ENCODE data around the gene CSNK1D.

Gene CSNK1D

GRCh38 chr17:82280537-82280936 is 7.0 kb upstream of the CSNK1D start:
- Mint-ChIP-seq H3K9me3 (no peaks in the 10 kb centered on the region), H3K4me1 (peaks cover 13% of the 10 kb centered on the region), H3K27me3 (peaks cover 55% of the 10 kb centered on the region), H3K36me3 (no peaks in the 10 kb centered on the region), H3K27ac (no peak overlapping the region), H3K4me3 (no peak overlapping the region)
- no peak for DNase-seq
- CTCF ChIA-PET = no interaction called here

DNA sequence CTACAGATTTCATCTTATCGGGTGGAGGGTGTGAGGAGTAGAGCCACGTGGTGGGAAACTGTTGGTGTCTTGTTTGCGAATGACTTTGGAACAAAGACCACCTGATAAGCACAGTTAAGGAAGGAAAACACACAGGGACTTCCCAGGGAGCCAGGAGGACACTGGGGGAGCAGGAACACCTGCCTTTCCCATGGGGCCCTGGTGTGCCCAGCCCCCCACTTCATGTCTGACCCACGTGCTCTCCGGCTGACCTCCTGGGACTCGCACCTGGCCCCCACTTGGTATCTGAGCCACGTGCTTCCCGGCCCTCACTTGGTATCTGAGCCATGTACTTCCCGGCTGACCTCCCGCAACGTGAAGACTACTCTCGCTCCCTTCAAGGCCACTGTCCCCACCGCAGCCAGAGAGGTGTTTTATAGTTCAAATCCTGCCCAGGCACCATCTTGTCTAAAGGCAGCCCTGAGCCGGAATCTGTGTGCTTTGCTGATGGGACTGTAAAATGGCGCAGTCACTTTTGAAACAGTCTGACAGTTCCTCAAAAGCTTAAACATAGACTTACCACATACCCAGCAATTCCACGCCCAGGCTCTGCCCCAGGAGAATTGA is 5.4 kb upstream of the CSNK1D start:
- DNase-seq = no peak
- Mint-ChIP-seq H3K4me1 (peaks cover 14% of the 10 kb centered on the region), H3K36me3 (no peaks in the 10 kb centered on the region), H3K27ac (no peak overlapping the region), H3K9me3 (no peaks in the 10 kb centered on the region), H3K4me3 (no peak overlapping the region), H3K27me3 (peaks cover 51% of the 10 kb centered on the region)
- CTCF ChIA-PET = no interaction called here

DNA sequence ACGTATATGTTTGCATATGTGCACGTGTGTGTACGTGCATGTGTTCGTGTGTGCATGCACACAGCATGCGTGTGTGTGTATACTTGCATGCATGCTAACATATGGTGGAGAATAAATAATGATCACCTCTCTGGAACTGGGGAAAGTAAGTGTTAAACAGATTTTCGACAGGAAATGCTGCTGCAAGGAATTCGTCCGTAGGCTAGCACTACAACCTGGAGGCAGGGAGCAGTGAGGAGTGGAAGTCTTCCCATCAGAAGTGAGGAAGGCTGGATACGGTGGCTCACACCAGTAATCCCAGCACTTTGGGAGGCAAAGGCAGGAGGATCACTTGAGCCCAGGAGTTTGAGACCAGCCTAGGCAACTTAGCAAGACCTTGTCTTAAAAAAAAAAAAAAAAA is 4.8 kb upstream of the CSNK1D start:
- CTCF ChIA-PET = no interaction called here
- Mint-ChIP-seq H3K27ac (no peak overlapping the region), H3K27me3 (peaks cover 51% of the 10 kb centered on the region), H3K4me3 (no peak overlapping the region), H3K4me1 (peaks cover 14% of the 10 kb centered on the region), H3K9me3 (no peaks in the 10 kb centered on the region), H3K36me3 (peaks cover 1% of the 10 kb centered on the region)
- no peak for DNase-seq

GRCh38 chr17:82277851-82278250 is 4.4 kb upstream of the CSNK1D start:
- CTCF ChIA-PET = no interaction called here
- no peak overlapping the region for H3K4me3 Mint-ChIP-seq
- peaks cover 14% of the 10 kb centered on the region for H3K4me1 Mint-ChIP-seq
- peaks cover 1% of the 10 kb centered on the region for H3K36me3 Mint-ChIP-seq
- no peak overlapping the region for H3K27ac Mint-ChIP-seq
- H3K27me3 Mint-ChIP-seq = peaks cover 46% of the 10 kb centered on the region
- DNase-seq = no peak
- H3K9me3 Mint-ChIP-seq = no peaks in the 10 kb centered on the region

DNA sequence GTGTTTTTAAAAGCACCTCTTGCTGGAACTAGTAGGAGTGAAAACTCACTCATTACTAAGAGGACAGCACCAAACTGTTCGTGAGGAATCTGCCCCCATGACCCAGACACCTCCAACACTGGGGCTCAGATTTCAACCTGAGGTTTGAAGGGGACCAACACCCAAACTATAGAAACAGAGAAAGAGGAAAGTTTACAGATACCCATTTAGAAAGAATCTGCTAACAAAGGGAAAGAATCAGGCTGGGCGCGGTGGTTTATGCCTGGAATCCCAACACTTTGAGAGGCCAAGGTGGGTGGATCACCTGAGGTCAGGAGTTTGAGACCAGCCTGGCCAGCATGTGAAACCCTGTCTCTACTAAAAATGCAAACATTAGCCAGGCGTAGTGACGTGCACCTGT is 3.4 kb upstream of the CSNK1D start:
- Mint-ChIP-seq H3K27me3 (peaks cover 44% of the 10 kb centered on the region), H3K9me3 (no peaks in the 10 kb centered on the region), H3K4me3 (no peak overlapping the region), H3K36me3 (peaks cover 8% of the 10 kb centered on the region), H3K27ac (no peak overlapping the region), H3K4me1 (peaks cover 21% of the 10 kb centered on the region)
- no peak for DNase-seq
- CTCF ChIA-PET = no interaction called here

- H3K36me3 Mint-ChIP-seq = peaks cover 21% of the 10 kb centered on the region
- peaks cover 25% of the 10 kb centered on the region for H3K4me1 Mint-ChIP-seq
- H3K27me3 Mint-ChIP-seq = peaks cover 44% of the 10 kb centered on the region
- H3K9me3 Mint-ChIP-seq = no peaks in the 10 kb centered on the region
- DNase-seq = no peak
- H3K4me3 Mint-ChIP-seq = no peak overlapping the region
- H3K27ac Mint-ChIP-seq = no peak overlapping the region
- CTCF ChIA-PET = no interaction called here
These were observed 1.8 kb upstream of the CSNK1D start for GRCh38 chr17:82275326-82275725.

DNA sequence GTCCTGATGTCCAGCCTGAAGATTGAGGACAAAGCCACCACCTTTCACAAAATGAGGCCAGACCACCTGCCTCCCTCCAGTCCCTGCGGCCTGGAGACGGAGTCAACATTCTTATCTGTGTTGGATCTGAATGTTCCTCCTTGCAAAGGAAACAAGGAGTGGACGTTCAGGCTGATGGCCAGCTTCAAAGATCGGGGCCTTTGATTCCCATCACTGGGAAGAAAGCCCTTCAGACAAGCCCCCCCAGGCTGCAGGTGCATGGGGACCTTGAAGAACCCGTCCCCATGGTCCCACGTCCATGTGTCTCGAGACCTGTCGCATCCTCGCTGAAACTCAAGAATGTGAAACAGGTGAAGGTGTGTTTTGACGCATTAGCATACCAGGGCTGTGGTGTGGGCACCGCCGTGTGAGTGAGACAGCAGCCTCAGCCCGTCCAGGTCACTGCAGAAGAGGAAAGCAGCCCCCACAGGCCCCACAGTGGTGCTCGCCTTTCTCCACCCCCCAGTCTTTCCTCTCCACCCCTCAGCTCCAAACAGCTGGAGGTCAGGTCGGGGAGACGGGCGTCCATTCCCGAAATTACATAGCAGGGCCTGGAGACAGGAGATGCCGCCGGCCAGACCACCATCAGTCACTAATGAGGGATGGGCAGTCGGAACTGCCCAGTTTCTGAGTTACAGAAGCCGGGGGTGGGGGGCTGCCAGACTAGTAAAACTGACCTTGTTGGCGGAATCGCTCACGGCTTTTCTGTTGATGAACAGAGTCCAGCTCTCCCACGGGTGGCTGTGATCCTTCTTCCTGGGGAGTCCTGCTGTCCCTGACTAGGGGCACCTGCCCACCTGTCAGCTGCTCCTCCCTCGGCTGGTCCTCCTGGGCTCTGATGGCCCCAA is 877 bp upstream of the CSNK1D start:
- no peak for DNase-seq
- peak overlapping the region; percentile 74 for H3K27ac Mint-ChIP-seq
- H3K9me3 Mint-ChIP-seq = no peaks in the 10 kb centered on the region
- peaks cover 44% of the 10 kb centered on the region for H3K27me3 Mint-ChIP-seq
- H3K4me1 Mint-ChIP-seq = peaks cover 34% of the 10 kb centered on the region
- H3K36me3 Mint-ChIP-seq = peaks cover 29% of the 10 kb centered on the region
- H3K4me3 Mint-ChIP-seq = no peak overlapping the region
- CTCF ChIA-PET = interaction anchor here (1.5 kb wide), 1 partner anchor 28 kb away, joined by 3 read pairs; no protein-coding TSS in a partner anchor

DNA sequence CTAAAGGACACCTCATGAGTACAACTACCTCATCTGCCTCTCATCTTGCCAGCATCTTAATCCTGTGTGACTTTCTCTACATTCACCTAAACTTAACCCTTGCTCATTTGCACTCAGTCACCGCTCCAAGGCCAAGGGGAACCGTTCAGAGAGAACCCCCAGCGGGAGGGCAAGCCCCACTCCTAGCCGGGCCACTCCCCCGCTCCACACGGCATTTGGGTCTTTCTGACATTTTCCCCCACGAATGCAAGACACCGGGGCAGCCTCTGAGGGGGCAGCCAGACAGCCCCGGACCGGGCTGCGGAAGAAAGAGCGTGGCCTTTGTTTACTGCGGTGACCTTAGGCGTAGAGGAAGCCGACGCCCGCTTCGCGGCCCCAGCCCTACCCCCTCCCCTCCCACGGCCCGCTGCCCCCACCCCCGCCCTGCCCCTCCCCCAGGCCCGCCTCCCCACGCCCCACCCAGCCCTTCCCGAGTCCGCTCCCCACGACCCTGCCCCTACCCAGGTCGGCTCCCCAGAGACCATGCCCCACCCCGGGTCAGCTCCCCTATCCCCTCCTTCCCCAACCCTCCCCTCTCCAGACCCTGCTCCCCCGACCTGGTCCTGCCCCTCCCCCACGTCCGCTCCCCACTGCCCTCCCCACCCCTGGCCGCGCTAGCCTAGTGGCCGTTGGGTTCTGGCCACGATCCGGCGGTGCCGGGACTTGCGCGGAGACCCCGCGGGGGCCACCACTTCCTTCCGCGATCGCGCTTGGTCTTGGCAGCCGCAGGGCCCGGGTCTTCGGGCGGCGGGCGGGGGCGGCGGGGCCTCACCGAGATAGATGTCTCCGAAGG is 789 bp downstream of the CSNK1D start:
- Mint-ChIP-seq H3K27ac (peak overlapping the region; percentile 98), H3K27me3 (peaks cover 31% of the 10 kb centered on the region), H3K9me3 (no peaks in the 10 kb centered on the region), H3K4me3 (peak overlapping the region; percentile 91), H3K4me1 (peaks cover 48% of the 10 kb centered on the region), H3K36me3 (peaks cover 31% of the 10 kb centered on the region)
- peak; percentile 68 for DNase-seq
- CTCF ChIA-PET = interaction anchor here (1.5 kb wide), 1 partner anchor 29 kb away, joined by 3 read pairs; no protein-coding TSS in a partner anchor

GRCh38 chr17:82271401-82271800 is 2.1 kb downstream of the CSNK1D start:
- H3K27ac Mint-ChIP-seq = peak overlapping the region; percentile 92

GRCh38 chr17:82270651-82271050 is 2.8 kb downstream of the CSNK1D start:
- Mint-ChIP-seq H3K36me3 (peaks cover 47% of the 10 kb centered on the region), H3K4me1 (peaks cover 61% of the 10 kb centered on the region), H3K9me3 (no peaks in the 10 kb centered on the region), H3K27me3 (peaks cover 16% of the 10 kb centered on the region), H3K27ac (peak overlapping the region; percentile 64), H3K4me3 (peak overlapping the region; percentile 22)
- no peak for DNase-seq
- CTCF ChIA-PET = interaction anchor here (1.0 kb wide), 1 partner anchor 51 kb away, joined by 4 read pairs; no protein-coding TSS in a partner anchor

More at GRCh38 chr17:82271401-82271800, 2.1 kb downstream of the CSNK1D start:
- CTCF ChIA-PET = interaction anchor here (1.0 kb wide), 1 partner anchor 50 kb away, joined by 4 read pairs; no protein-coding TSS in a partner anchor
- peak overlapping the region; percentile 82 for H3K4me3 Mint-ChIP-seq
- no peak for DNase-seq
- peaks cover 39% of the 10 kb centered on the region for H3K36me3 Mint-ChIP-seq
- no peaks in the 10 kb centered on the region for H3K9me3 Mint-ChIP-seq
- peaks cover 23% of the 10 kb centered on the region for H3K27me3 Mint-ChIP-seq
- peaks cover 57% of the 10 kb centered on the region for H3K4me1 Mint-ChIP-seq

DNA sequence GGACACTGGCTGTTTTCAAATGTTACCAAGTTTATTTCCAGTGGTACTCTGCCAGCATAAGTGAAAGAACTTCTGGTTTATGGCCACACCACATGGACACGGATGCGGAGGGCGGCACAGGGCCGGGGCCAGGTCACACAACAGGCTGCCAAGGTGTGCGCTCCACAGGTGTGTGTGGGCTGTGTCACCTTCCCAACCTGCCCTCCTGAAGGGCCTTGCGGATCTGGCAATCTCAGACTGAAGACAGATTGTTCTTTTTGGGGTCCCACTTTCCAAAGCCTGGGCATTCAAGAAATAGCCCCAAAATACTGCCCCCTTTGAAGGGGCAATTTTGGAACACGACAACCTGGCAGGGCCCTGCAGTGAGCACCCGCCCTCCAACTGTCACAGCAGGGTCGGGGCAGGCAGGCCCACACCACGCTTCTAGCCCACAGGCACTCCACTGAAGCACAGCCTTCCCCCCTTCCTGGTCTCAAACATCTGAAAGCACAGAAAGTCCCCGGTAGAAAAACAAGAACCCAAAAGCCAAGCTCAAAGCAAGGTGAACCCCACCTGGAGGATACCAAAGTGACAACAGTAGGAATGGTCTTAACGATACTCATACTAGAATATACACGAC is 3.5 kb downstream of the CSNK1D start:
- peaks cover 61% of the 10 kb centered on the region for H3K4me1 Mint-ChIP-seq
- CTCF ChIA-PET = interaction anchor here (1.0 kb wide), 1 partner anchor 52 kb away, joined by 4 read pairs; no protein-coding TSS in a partner anchor
- H3K36me3 Mint-ChIP-seq = peaks cover 52% of the 10 kb centered on the region
- H3K4me3 Mint-ChIP-seq = peak overlapping the region; percentile 22
- no peak for DNase-seq
- peak overlapping the region; percentile 64 for H3K27ac Mint-ChIP-seq
- H3K9me3 Mint-ChIP-seq = no peaks in the 10 kb centered on the region
- H3K27me3 Mint-ChIP-seq = peaks cover 9% of the 10 kb centered on the region

DNA sequence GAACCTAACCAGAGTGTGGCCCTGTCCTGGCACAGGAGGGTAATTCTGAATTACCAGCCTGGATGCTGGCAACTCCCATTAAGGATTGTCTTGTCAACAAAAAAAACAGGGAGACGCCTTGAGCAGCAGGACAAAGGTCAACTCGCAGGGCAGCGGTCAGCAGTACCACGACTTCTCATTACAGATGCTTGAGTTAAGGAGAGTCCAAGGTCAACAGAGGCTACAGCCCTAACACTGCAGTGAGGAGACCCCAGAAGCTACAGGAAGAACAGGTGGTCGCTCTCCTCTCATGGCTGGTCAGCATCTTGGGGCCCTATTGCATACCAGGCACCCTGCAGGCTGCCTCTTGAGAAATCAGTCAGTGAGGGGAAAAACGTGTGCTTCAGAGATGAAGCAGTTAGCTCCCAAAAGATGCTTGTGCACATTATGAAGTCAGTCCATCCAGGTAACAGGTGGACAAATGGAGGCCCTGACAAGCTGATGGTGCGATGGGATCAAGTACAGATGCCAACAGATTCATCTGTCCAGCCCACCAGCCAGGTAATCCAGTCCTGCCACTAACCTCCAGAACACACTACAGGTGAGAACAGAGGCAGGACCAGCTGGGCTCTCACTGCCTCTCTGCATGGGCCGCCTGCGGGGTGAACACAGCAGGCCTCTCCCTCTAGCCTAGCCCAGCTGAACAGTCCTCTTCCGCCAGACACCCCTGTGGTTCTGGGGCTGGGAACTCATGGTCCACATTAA is 4.2 kb downstream of the CSNK1D start:
- H3K36me3 Mint-ChIP-seq = peaks cover 57% of the 10 kb centered on the region
- DNase-seq = no peak
- no peaks in the 10 kb centered on the region for H3K9me3 Mint-ChIP-seq
- H3K4me1 Mint-ChIP-seq = peaks cover 60% of the 10 kb centered on the region
- peaks cover 5% of the 10 kb centered on the region for H3K27me3 Mint-ChIP-seq
- CTCF ChIA-PET = interaction anchor here (0.8 kb wide), 1 partner anchor 31 kb away, joined by 3 read pairs; no protein-coding TSS in a partner anchor
- H3K4me3 Mint-ChIP-seq = no peak overlapping the region
- H3K27ac Mint-ChIP-seq = no peak overlapping the region

Measured in activated naive CD4-positive, alpha-beta T cell treated with anti-CD3 and anti-CD28 coated beads, Interleukin-2, amount 10 ng/mL, durations not matched to agents 7 days and 5 days (primary cell).